Fibroblast of skin of abdomen (primary cell): ENCODE data around the gene ZNF208.

Experiments
- DNase-seq: peaks from one replicate; pipeline ENCODE4 v3.0.0-alpha.2; 2013

ZNF208 gene

GRCh38 chr19:21883516-21883915, 127.2 kb downstream of the ZNF208 start:
- no peak for DNase-seq
